Erythroblast (primary cell): ENCODE measurements around the gene DGKD.

Experiments used
- GATA1 ChIP-seq: IDR thresholded peaks from 2 replicates; pipeline ENCODE4 v1.6.1; 2011; ENCODE audit warnings: low read depth, mild to moderate bottlenecking, control low read depth, low read length, moderate library complexity
- POLR2A ChIP-seq: IDR thresholded peaks from 2 replicates; pipeline ENCODE4 v1.6.1; 2011; ENCODE audit warnings: mild to moderate bottlenecking, low read length

GRCh38 chr2:233464531-233465240 is 110.4 kb downstream of the DGKD start:
- no peak for TF ChIP-seq POLR2A
- TF ChIP-seq GATA1: no peak
